Measurements from ENCODE around the gene TLCD5.

Gene TLCD5

GRCh38 chr11:120338107-120338933 lies 13.2 kb downstream of the TLCD5 start:
- peak overlapping the region; percentile 84 to 87 for H3K4me3 ChIP-seq (replicated peaks in 1 of 2; ENCODE audit: low read depth in 2 of 2, low read length in 2 of 2)
- TF ChIP-seq CTCF (IDR thresholded peaks at IDR 0.05; ENCODE audit: low read depth, low read length): no peak

DNA sequence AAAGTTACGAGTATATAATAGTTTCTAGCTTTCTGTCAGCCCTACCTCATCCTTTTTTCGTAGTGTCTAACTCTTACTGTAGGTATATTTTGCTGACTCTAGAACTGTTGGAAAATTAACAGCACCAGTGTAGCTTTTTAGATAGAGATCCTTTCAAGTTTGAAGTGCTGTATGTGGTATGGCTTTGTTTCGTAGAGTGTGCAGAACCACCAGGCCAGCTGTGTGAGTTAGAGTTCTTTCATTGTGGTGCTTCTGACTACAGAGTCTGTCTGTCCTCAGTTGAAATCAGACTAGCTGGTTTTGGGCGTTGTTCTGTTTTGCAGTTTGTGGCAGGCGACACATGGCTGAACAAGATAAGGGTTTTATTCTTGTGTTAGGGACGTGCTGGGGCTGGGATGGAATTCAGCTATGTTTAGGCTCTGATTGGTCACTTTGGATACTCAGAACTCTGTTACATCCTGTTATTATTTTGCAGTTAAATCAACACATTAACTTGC lies 14.3 kb downstream of the TLCD5 start:
- TF ChIP-seq CTCF (IDR thresholded peaks at IDR 0.05; ENCODE audit: low read depth, low read length): no peak
- peak overlapping the region; percentile 84 to 87 for H3K4me3 ChIP-seq (replicated peaks in 1 of 2; ENCODE audit: low read depth in 2 of 2, low read length in 2 of 2)
- peak; percentile 52 to 58 for DNase-seq (ENCODE audit: low read depth in 2 of 2)

More at GRCh38 chr11:120338107-120338933, 13.2 kb downstream of the TLCD5 start:
- DNase-seq (ENCODE audit: low read depth in 2 of 2): peak in 1 of 2 donors; percentile 65

GRCh38 chr11:120340529-120340928 lies 15.4 kb downstream of the TLCD5 start:
- peak in 1 of 2 donors; percentile 43 for DNase-seq (ENCODE audit: low read depth in 2 of 2)
- H3K4me3 ChIP-seq (replicated peaks in 1 of 2; ENCODE audit: low read depth in 2 of 2, low read length in 2 of 2): no peak overlapping the region
- no peak for TF ChIP-seq CTCF (IDR thresholded peaks at IDR 0.05; ENCODE audit: low read depth, low read length)

GRCh38 chr11:120342226-120342625 lies 17.1 kb downstream of the TLCD5 start:
- TF ChIP-seq CTCF (IDR thresholded peaks at IDR 0.05; ENCODE audit: low read depth, low read length): no peak
- no peak overlapping the region for H3K4me3 ChIP-seq (replicated peaks in 1 of 2; ENCODE audit: low read depth in 2 of 2, low read length in 2 of 2)
- DNase-seq (ENCODE audit: low read depth in 2 of 2): no peak

GRCh38 chr11:120342678-120343077 lies 17.6 kb downstream of the TLCD5 start:
- no peak for DNase-seq (ENCODE audit: low read depth in 2 of 2)
- no peak overlapping the region for H3K4me3 ChIP-seq (replicated peaks in 1 of 2; ENCODE audit: low read depth in 2 of 2, low read length in 2 of 2)
- TF ChIP-seq CTCF (IDR thresholded peaks at IDR 0.05; ENCODE audit: low read depth, low read length): no peak

DNA sequence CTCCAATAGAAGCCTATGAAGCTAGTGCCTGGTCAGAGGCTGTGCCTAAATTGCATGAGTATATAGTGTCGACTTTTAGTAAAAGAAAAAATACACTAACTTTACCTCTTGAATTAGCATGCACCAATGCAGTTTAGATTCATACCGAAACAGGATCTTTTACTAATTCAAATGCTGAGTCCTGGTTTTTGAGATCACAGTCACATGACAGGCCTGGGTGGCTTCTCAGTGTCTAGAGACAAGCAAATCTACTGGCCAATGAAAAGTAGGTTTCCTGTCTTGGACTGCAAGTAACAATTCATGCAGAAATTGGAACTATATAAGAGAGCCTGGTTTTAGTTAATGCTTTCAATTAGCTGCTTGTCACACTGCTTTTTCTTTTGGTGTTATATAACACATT lies 18.3 kb downstream of the TLCD5 start:
- H3K4me3 ChIP-seq (replicated peaks in 1 of 2; ENCODE audit: low read depth in 2 of 2, low read length in 2 of 2): no peak overlapping the region
- DNase-seq (ENCODE audit: low read depth in 2 of 2): no peak
- no peak for TF ChIP-seq CTCF (IDR thresholded peaks at IDR 0.05; ENCODE audit: low read depth, low read length)

Data from cardiac fibroblast (primary cell).